GM19468 (cell line): ENCODE results near the gene SETD4.
"Not testable (repeated sequence)": the region's sequence is repeated elsewhere in the genome, so short reads cannot be mapped to it uniquely, and the experiment has no call there.

Source experiments
- ATAC-seq: cut with Tn5 transposase; IDR thresholded peaks from one replicate; pipeline ENCODE4 v1.9.1; 2021; ENCODE audit warnings: mild to moderate bottlenecking, moderate library complexity, moderate number of reproducible peaks; ENCODE audit not compliant: unreplicated experiment; ENCODE audit errors: extremely low read depth

Gene SETD4

GRCh38 chr21:36079671-36080070, 19.3 kb upstream of the SETD4 start:
- no peak for ATAC-seq

- no peak for ATAC-seq
Measured at GRCh38 chr21:36079010-36079649, 18.8 kb upstream of the SETD4 start.

DNA sequence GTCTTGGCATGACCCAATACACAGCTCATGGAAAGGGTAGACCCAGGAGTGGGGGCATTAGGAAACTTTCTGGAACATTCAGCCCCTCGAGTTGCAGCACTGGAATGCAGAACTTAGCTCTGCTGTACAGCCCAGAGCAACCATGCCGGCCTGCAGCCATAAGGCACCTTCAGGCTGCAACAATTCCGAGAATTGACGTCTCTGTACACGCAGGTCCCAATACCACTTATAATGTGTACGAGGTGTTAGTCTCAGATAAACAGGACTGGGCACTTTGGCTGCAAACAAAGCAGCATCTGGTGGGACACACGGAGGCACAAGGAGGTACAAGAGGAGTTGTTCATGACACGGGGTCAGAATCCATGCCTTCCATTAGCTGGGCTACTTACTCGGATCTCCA, 17.4 kb upstream of the SETD4 start:
- ATAC-seq, result no peak

DNA sequence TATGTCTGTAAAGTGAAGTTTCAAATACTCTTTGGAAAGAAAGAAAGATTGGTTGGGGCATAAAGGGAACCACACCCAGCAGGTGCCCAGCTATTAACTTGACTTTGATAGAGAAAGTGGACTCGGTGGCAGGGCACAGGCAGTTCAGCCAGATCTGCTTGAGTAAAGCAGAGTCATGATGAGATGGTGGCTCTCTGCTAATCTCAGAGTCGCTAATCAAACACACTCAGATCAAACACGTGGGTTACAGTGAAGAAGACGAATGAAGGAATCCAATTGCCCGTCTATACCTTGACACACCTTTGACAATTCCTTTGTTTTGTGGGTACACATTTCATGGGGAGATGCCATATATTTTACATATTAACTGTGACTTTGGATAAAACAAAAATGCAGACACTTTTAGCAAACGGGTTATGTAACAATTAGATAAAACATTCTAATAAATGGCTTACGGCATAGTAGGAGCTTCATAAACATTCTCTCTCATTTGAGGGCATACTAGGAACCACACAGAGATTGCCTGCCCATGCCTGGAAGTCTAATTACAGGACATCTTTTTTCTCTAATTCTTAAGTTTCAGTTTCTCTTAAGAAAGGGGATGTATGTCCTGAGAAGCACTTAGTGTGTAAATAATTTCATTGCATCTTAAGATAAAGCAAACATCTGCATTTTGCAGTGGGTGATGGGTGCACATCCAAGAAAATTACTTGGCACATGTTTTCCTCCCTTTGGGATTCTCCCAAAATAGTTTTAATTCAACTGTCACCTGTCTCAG, 16.7 kb upstream of the SETD4 start:
- ATAC-seq, result no peak

- ATAC-seq, result no peak
Measured at GRCh38 chr21:36075953-36076352, 15.6 kb upstream of the SETD4 start.

GRCh38 chr21:36075171-36075570, 14.8 kb upstream of the SETD4 start:
- no peak for ATAC-seq

DNA sequence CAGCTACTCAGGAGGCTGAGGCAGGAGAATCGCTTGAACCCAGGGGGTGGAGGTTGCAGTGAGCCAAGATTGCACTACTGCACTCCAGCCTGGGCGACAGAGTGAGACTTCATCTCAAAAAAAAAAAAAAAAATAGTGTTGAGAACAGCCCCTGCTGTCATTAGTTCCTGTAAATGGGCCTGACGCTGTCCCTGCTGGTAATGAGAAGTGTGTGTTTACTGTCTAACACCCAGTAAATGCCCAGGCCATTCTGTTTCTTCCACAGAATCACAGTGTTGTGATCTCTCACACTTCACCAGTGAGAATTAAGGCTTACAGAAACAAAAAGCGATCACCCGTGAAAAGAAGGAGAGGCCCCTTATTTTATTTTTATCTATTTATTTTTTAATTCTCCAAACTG, 13.6 kb upstream of the SETD4 start:
- not testable (repeated sequence) for ATAC-seq

- ATAC-seq, result no peak
Measured at GRCh38 chr21:36073181-36073580, 12.9 kb upstream of the SETD4 start.

- ATAC-seq, result no peak
Measured at GRCh38 chr21:36072453-36073162, 12.3 kb upstream of the SETD4 start.

- ATAC-seq, result no peak
Measured at GRCh38 chr21:36070999-36071398, 10.7 kb upstream of the SETD4 start.

- ATAC-seq, result peak; percentile 53
Measured at GRCh38 chr21:36069713-36070583, 9.6 kb upstream of the SETD4 start, which contains the start of gene CBR1. Gene CBR1 (plus strand): TSS chr21:36070024. CDS start chr21:36070116, 92 bp downstream.

DNA sequence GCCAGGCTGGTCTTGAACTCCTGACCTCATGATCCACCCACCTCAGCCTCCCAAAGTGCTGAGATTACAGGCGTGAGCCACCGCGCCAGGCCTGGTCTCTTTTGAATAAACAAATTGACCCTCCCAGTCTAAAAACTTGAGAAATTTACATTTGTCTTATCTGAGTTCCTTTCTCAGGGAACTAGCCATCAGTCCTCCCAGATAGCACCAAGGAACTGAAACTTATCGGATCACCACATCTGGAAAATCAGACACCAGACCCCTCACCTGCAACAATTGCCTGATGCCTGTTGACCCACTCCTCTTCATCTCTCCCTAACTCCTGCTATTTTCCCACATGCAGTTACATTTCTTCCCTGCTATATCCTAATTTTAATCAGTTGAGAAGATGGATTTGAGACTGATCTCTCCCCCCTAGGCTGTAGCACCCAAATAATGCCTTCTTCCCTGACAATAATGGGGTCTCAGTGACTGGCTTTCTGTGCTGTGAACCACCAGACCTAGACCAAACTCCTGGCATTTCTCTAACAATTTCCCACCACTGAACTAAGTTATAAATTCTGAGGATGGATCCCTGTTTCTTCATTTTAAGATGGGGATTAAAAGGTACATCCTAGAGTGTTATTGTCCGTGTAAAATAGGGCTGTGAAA, 8.5 kb upstream of the SETD4 start:
- ATAC-seq, result no peak

GRCh38 chr21:36065497-36066036, 5.2 kb upstream of the SETD4 start:
- no peak for ATAC-seq

DNA sequence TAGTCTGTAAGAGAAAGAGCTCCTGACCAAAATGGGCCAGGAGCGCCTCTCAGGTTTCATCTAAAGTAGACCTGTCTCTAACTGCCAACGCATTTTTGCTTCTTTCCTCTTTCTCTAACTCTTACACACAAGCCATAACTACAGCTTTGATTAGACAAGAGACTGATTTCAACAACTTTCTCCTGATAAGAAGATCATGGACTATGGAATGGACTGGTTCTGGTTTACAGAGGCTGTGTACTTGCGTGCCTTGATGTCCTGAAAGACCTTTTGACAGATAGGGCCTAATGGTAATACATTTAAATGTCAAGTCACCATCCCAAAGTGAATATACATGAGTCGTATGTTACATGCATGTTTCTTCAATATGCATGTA, 3.7 kb upstream of the SETD4 start:
- ATAC-seq, result no peak

GRCh38 chr21:36063375-36064084, 3.2 kb upstream of the SETD4 start:
- no peak for ATAC-seq

GRCh38 chr21:36061445-36061844, 1.1 kb upstream of the SETD4 start:
- ATAC-seq, result no peak

DNA sequence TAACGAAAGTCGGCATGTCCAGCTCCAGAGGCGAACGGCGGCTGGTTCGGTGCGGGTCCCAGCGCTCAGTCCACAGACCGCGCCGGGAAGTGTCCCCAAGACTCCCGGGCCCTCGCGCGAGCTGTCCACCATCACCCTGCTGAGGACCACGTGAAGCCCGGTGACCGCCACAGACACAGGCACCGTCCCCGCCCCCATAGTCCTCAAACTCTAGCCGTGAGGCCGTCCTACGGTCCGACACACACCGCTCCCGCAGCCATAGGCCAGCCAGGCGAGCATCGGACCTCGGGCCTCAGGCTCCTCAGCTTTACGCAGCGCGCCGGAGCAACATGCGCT, 535 bp downstream of the SETD4 start:
- no peak for ATAC-seq

DNA sequence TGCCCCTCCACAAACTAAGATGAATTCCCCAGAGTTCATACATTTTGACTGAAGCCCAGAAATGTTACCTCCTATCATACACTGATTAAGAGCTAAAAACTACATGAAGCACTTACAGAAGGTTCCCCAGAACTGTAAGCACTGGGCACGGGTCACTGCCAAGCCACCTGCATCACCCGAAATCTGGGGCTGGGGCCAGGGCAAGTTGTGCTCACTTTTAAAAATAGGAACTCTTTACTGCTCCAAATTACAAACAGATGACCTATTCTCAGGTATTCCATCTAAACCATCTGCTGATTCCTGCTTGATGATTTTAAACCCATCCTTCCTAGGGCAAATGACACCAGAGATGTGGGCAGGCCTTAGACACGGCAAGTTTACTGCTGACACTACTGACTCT, 4.8 kb downstream of the SETD4 start:
- ATAC-seq, result no peak

DNA sequence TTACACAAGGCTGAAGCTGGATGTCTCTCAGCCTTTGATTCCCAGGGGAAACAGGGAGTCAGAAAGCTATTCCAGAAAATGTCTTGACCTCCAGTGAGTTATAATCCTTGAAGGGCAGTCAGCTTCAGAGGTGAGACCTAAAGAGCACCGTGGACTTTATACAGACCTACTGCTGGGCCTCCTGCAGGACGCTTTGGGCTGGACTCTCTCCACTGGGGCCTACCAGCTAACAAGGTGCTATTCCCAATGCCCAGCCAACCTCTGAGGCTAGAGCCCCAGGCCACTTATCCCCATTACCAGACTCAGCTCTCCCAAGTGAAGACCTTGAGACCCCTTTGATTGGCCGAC, 6.6 kb downstream of the SETD4 start:
- no peak for ATAC-seq
